ENCODE results near the gene UBE2I. TPM values are rescaled to one million over a fixed set of nuclear protein-coding genes. Genes with fewer than 3 reads are reported as not detected.

The UBE2I gene
- total and polyA plus RNA-seq, 4 donors: 19.4 to 23.9 (median 22.5) TPM

GRCh38 chr16:1323296-1324239, 14.1 kb downstream of the UBE2I start:
- no peaks in the 10 kb centered on the region for H3K9me3 ChIP-seq (ENCODE audit: control insufficient read depth in 4 of 4, low read length in 3 of 4)
- H3K27ac ChIP-seq (ENCODE audit: low read depth in 1 of 2, low read length in 2 of 2): no peak overlapping the region
- no peak for DNase-seq (ENCODE audit: low spot score)
- H3K4me1 ChIP-seq (ENCODE audit: control insufficient read depth in 4 of 4, insufficient read depth in 4 of 4, low read length in 3 of 4): no peaks in the 10 kb centered on the region
- peaks cover 16 to 58% (median 26%) of the 10 kb centered on the region in 4 donors for H3K36me3 ChIP-seq (ENCODE audit: control insufficient read depth in 4 of 4, insufficient read depth in 3 of 4, low read depth in 1 of 4, low read length in 3 of 4)
- TF ChIP-seq GABPA (IDR thresholded peaks at IDR 0.05 in 1 of 2, conservative IDR thresholded peaks at IDR 0.05 in 1 of 2) (no peak), HNF4G (IDR thresholded peaks at IDR 0.05) (no peak), TAF1 (conservative IDR thresholded peaks at IDR 0.05) (no peak), REST (IDR thresholded peaks at IDR 0.05) (no peak), JUND (IDR thresholded peaks at IDR 0.05) (no peak), RXRA (IDR thresholded peaks at IDR 0.05) (no peak), FOXA1 (IDR thresholded peaks at IDR 0.05) (no peak)
- WGBS: 93% methylated on average over 35 of the region's 35 CpGs
- no peak overlapping the region for H3K4me3 ChIP-seq (ENCODE audit: low read depth in 1 of 3, low read length in 3 of 3)
- no peaks in the 10 kb centered on the region for H3K27me3 ChIP-seq (ENCODE audit: control insufficient read depth in 4 of 4, insufficient read depth in 4 of 4, low read length in 3 of 4)
- H3K9ac ChIP-seq (ENCODE audit: low read depth in 1 of 2, low read length in 2 of 2): no peak overlapping the region

- Histone ChIP-seq H3K36me3 (ENCODE audit: control insufficient read depth in 4 of 4, insufficient read depth in 3 of 4, low read depth in 1 of 4, low read length in 3 of 4) (peaks cover 14 to 50% (median 22%) of the 10 kb centered on the region in 4 donors), H3K4me1 (ENCODE audit: control insufficient read depth in 4 of 4, insufficient read depth in 4 of 4, low read length in 3 of 4) (no peaks in the 10 kb centered on the region), H3K9ac (ENCODE audit: low read depth in 1 of 2, low read length in 2 of 2) (no peak overlapping the region), H3K4me3 (ENCODE audit: low read depth in 1 of 3, low read length in 3 of 3) (no peak overlapping the region), H3K9me3 (ENCODE audit: control insufficient read depth in 4 of 4, low read length in 3 of 4) (no peaks in the 10 kb centered on the region), H3K27me3 (ENCODE audit: control insufficient read depth in 4 of 4, insufficient read depth in 4 of 4, low read length in 3 of 4) (no peaks in the 10 kb centered on the region), H3K27ac (ENCODE audit: low read depth in 1 of 2, low read length in 2 of 2) (no peak overlapping the region)
- 91% methylated on average over 22 of the region's 22 CpGs for WGBS
- no peak for DNase-seq (ENCODE audit: low spot score)
- TF ChIP-seq RAD21 (IDR thresholded peaks at IDR 0.05) (no peak), NR2F2 (IDR thresholded peaks at IDR 0.05) (no peak), GABPA (IDR thresholded peaks at IDR 0.05 in 1 of 2, conservative IDR thresholded peaks at IDR 0.05 in 1 of 2) (no peak), JUND (IDR thresholded peaks at IDR 0.05) (no peak), HNF4A (conservative IDR thresholded peaks at IDR 0.05) (no peak), CTCF (IDR thresholded peaks at IDR 0.05; ENCODE audit: low read depth, low read length, missing input control) (no peak), EGR1 (IDR thresholded peaks at IDR 0.05; ENCODE audit: low read depth in 2 of 2) (no peak), TAF1 (conservative IDR thresholded peaks at IDR 0.05) (no peak), SP1 (IDR thresholded peaks at IDR 0.05) (no peak)
These were observed 14.9 kb downstream of the UBE2I start for GRCh38 chr16:1324286-1324826.
